Esophagus muscularis mucosa (tissue), 2 donors: Measurements from ENCODE around the gene ITGB1.

ENCODE experiments used
- EP300 ChIP-seq: sonication (generic); formaldehyde crosslinking; IDR thresholded peaks from one replicate; pipeline ENCODE4 v1.6.1; 2017; ENCODE audit warnings: antibody characterized with exemption
- POLR2A ChIP-seq: fragments of 450-650 bp; IDR thresholded peaks from one replicate; pipeline ENCODE4 v1.6.1; 2017; ENCODE audit warnings: antibody characterized with exemption, moderate library complexity, mild to moderate bottlenecking, low read depth

DNA sequence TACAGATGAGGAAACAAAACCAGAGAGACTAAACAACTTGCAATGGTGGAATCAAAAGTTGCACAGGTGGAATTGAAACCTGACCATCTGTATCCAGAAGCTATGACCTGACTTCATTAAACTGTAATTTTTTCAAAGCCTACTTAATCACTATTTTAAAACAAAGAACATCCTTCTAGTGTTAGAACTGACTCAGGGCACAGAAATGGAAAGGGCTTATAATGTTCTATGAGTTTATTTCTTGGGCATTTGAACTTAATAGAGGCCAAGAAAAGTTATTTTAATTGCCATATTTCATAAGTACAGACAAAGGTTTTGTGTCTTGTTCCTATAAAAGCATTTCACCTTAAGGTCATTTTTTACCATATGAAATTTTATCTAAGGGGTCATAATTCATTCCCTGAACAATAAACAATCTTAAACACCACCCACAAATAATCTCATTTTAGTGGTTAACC lies 8.8 kb downstream of the ITGB1 start:
- TF ChIP-seq EP300 (no peak), POLR2A (no peak)
